CD4-positive, alpha-beta T cell treated with Interleukin-17A for 4 hours (primary cell): ENCODE results near the gene CIPC.

Experiments
- DNase-seq: peaks from one replicate; pipeline ENCODE4 v3.0.0-alpha.2; 2020; ENCODE audit warnings: mixed read lengths

Gene CIPC

GRCh38 chr14:77158175-77158881 lies 60.3 kb downstream of the CIPC start:
- no peak for DNase-seq

- no peak for DNase-seq
These were observed 60.8 kb downstream of the CIPC start for GRCh38 chr14:77158882-77159255.

GRCh38 chr14:77161011-77161410 lies 63.0 kb downstream of the CIPC start:
- no peak for DNase-seq
